ENCODE results near the gene MAP3K2.

GRCh38 chr2:127293386-127293747, 94.4 kb downstream of the MAP3K2 start:
- TF ChIP-seq NFXL1 (IDR thresholded peaks at IDR 0.05; ENCODE audit: borderline replicate concordance) (no peak), TCF7 (IDR thresholded peaks at IDR 0.05; ENCODE audit: borderline replicate concordance) (no peak), EZH2 (IDR thresholded peaks at IDR 0.05; ENCODE audit: borderline replicate concordance, control insufficient read depth, low read depth, low read length) (no peak), POLR2A (IDR thresholded peaks at IDR 0.05; ENCODE audit: low read depth, low read length) (no peak), MAX (IDR thresholded peaks at IDR 0.05; ENCODE audit: low read depth, low read length) (no peak), CTCF (IDR thresholded peaks at IDR 0.05 in 2 of 3, conservative IDR thresholded peaks at IDR 0.05 in 1 of 3; ENCODE audit: control insufficient read depth in 2 of 3, extremely low read depth in 1 of 3, insufficient read depth in 1 of 3, low read depth in 3 of 3, low read length in 3 of 3) (no peak), POLR2AphosphoS5 (IDR thresholded peaks at IDR 0.05; ENCODE audit: low read length) (no peak), NBN (IDR thresholded peaks at IDR 0.05) (no peak), CREM (IDR thresholded peaks at IDR 0.05; ENCODE audit: low read depth) (no peak), EGR1 (IDR thresholded peaks at IDR 0.05; ENCODE audit: borderline replicate concordance in 1 of 2, low read depth in 2 of 2, low read length in 2 of 2) (no peak), SRF (IDR thresholded peaks at IDR 0.05; ENCODE audit: low read depth in 2 of 2, low read length in 2 of 2) (no peak)
